HCT116 (cell line): ENCODE results near the gene FNDC3B. TPM values are rescaled to one million over a fixed set of nuclear protein-coding genes. Genes with fewer than 3 reads are reported as not detected.

Experiments
- ATAC-seq: fragments of 200-7000 bp; cut with Tn5 transposase; 2 replicates; pipeline ENCODE4 v1.9.1; 2020; ENCODE audit warnings: mild to moderate bottlenecking, moderate library complexity
- BruUV-seq: library from RNA; stranded (reverse); fragments of 400-500 nt; replicated peaks from 2 replicates; lab custom pipeline; 2021; lab: Mats Ljungman, UMichigan
- CTCF ChIA-PET: fragments of 300-600 bp; sonication (Branson Sonifier 250); formaldehyde crosslinking; loops from one replicate; lab custom pipeline; 2021; ENCODE audit warnings: antibody characterized with exemption; lab: Charles Lee
- POLR2A ChIA-PET: fragments of 300-600, 350-600 bp; sonication (Branson Sonifier 250); formaldehyde crosslinking; loops from one replicate; lab custom pipeline; 2021; ENCODE audit warnings: antibody characterized with exemption; lab: Charles Lee
- RAD21 ChIA-PET, 2 experiments: fragments of 300-600 bp; sonication (Branson Sonifier 250); formaldehyde crosslinking; loops; one replicate each; lab custom pipeline; 2023; ENCODE audit warnings: low total read pairs in 2 of 2; ENCODE audit not compliant: uncharacterized antibody in 2 of 2, unreplicated experiment in 2 of 2, low non-redundant PET in 1 of 2; lab: Charles Lee
- DNase-seq: peaks from one replicate; pipeline ENCODE4 v3.0.0-alpha.2; 2010; ENCODE audit warnings: low read depth, low spot score
- H2AFZ ChIP-seq: fragments of 200-600 bp; shearing (Covaris generic), sonication (generic); 2 replicates; pipeline ENCODE4 v1.6.1; 2017; ENCODE audit warnings: low read depth, mixed run types, mixed read lengths, antibody characterized with exemption, low read length; ENCODE audit not compliant: poor library complexity, severe bottlenecking
- H3K27ac ChIP-seq: 2 replicates; pipeline ENCODE4 v1.5.1; 2012; ENCODE audit warnings: low read depth, low read length
- H3K27me3 ChIP-seq: fragments of 200-600 bp; sonication (generic); 2 replicates; pipeline ENCODE4 v1.6.1; 2016; ENCODE audit warnings: mixed run types, low read length, mixed read lengths; ENCODE audit not compliant: insufficient read depth
- H3K36me3 ChIP-seq, 2 experiments: fragments of 200-500 bp in 1 of 2; fragments of 200-600 bp in 1 of 2; sonication (Bioruptor generic) in 1 of 2; sonication (generic) in 1 of 2; 2 replicates each; pipeline versions ENCODE4 v1.5.1 to v1.6.1; 2014 to 2016; ENCODE audit warnings: low read length in 2 of 2, inconsistent platforms in 1 of 2, mixed read lengths in 1 of 2, mixed run types in 1 of 2; ENCODE audit not compliant: insufficient read depth in 2 of 2, control insufficient read depth in 1 of 2
- H3K4me1 ChIP-seq, 2 experiments: fragments of 200-600 bp in 1 of 2; sonication (generic) in 1 of 2; 2 replicates each; pipeline versions ENCODE4 v1.5.1 to v1.6.1; 2012 to 2017; ENCODE audit warnings: low read length in 2 of 2, inconsistent platforms in 1 of 2, mild to moderate bottlenecking in 1 of 2, mixed read lengths in 1 of 2, mixed run types in 1 of 2, moderate library complexity in 1 of 2; ENCODE audit not compliant: insufficient read depth in 2 of 2, control insufficient read depth in 1 of 2
- H3K4me2 ChIP-seq: fragments of 200-600 bp; sonication (generic); 2 replicates; pipeline ENCODE4 v1.6.1; 2017; ENCODE audit warnings: mixed run types, low read length, mixed read lengths
- H3K4me3 ChIP-seq, 2 experiments: fragments of 200-600 bp in 1 of 2; sonication (generic) in 1 of 2; replicated peaks in 1 of 2; 2 replicates each; pipeline ENCODE4 v1.5.1; 2011 to 2016; ENCODE audit warnings: low read length in 2 of 2, control low read depth in 1 of 2, low read depth in 1 of 2, mild to moderate bottlenecking in 1 of 2, mixed read lengths in 1 of 2, mixed run types in 1 of 2
- H3K79me2 ChIP-seq: fragments of 200-600 bp; sonication (generic); 2 replicates; pipeline ENCODE4 v1.6.1; 2017; ENCODE audit warnings: mild to moderate bottlenecking, mixed run types, low read length, moderate library complexity, mixed read lengths; ENCODE audit not compliant: insufficient read depth
- H3K9ac ChIP-seq: fragments of 200-600 bp; sonication (generic); 2 replicates; pipeline ENCODE4 v1.6.1; 2016; ENCODE audit warnings: low read length, mixed read lengths
- H3K9me2 ChIP-seq: fragments of 200-600 bp; sonication (generic), shearing (Covaris generic); 2 replicates; pipeline ENCODE4 v1.6.1; 2017; ENCODE audit warnings: mixed run types, mild to moderate bottlenecking, moderate library complexity; ENCODE audit not compliant: insufficient read depth
- H3K9me3 ChIP-seq, 2 experiments: fragments of 200-500 bp in 1 of 2; fragments of 200-600 bp in 1 of 2; sonication (Bioruptor generic) in 1 of 2; sonication (generic) in 1 of 2; 2 replicates each; pipeline ENCODE4 v1.6.1; 2014 to 2017; ENCODE audit warnings: low read length in 2 of 2, mixed read lengths in 2 of 2, inconsistent platforms in 1 of 2, low read depth in 1 of 2, mild to moderate bottlenecking in 1 of 2, mixed run types in 1 of 2, moderate library complexity in 1 of 2; ENCODE audit not compliant: control insufficient read depth in 1 of 2, insufficient read depth in 1 of 2
- H4K20me1 ChIP-seq: fragments of 200-600 bp; sonication (generic), shearing (Covaris generic); 2 replicates; pipeline ENCODE4 v1.6.1; 2017; ENCODE audit warnings: mixed run types, mild to moderate bottlenecking, moderate library complexity; ENCODE audit not compliant: insufficient read depth
- CEBPB ChIP-seq: IDR thresholded peaks from 2 replicates; pipeline ENCODE4 v1.6.1; 2012; ENCODE audit warnings: low read depth
- EZH2phosphoT487 ChIP-seq: fragments of 200-600 bp; IDR thresholded peaks from 2 replicates; pipeline ENCODE4 v1.6.1; 2018; ENCODE audit warnings: antibody characterized with exemption, borderline replicate concordance
- MAX ChIP-seq: IDR thresholded peaks from 2 replicates; pipeline ENCODE4 v1.6.1; 2012
- REST ChIP-seq: IDR thresholded peaks from 2 replicates; pipeline ENCODE4 v1.6.1; 2012; ENCODE audit warnings: low read depth
- SIN3A ChIP-seq: IDR thresholded peaks from 2 replicates; pipeline ENCODE4 v1.6.1; 2012; ENCODE audit warnings: low read depth
- TCF7L2 ChIP-seq: IDR thresholded peaks from 2 replicates; pipeline ENCODE4 v1.7.0; 2011; ENCODE audit warnings: borderline replicate concordance, inconsistent platforms; ENCODE audit not compliant: insufficient read depth, insufficient read length; ENCODE audit errors: extremely low read depth
- ZNF274 ChIP-seq: fragments of 200-500 bp; sonication (Bioruptor generic); IDR thresholded peaks from 2 replicates; pipeline ENCODE4 v1.6.1; 2014; ENCODE audit warnings: mild to moderate bottlenecking, low read depth, low read length, inconsistent platforms
- intact Hi-C: fragments of 100-400 bp; cut with micrococcal nuclease; formaldehyde crosslinking; loops from 2 replicates; pipeline ENCODE4 v1.10.0; 2022
- total RNA-seq: library from RNA; stranded (reverse); gene quantifications from one replicate; pipeline ENCODE4 v1.2.1, GENCODE V29; 2021; ENCODE audit not compliant: unreplicated experiment

The FNDC3B gene
- total RNA-seq, 1 experiment from 2014 or later = 45.7 TPM

GRCh38 chr3:172176061-172176770 is 136.8 kb downstream of the FNDC3B start:
- Histone ChIP-seq H2AFZ (no peak overlapping the region), H3K27me3 (no peaks in the 10 kb centered on the region), H3K27ac (no peak overlapping the region), H3K36me3 (no peaks in the 10 kb centered on the region), H3K9ac (no peak overlapping the region), H3K4me2 (no peak overlapping the region), H3K9me2 (no peaks in the 10 kb centered on the region), H3K4me3 (no peak overlapping the region), H3K9me3 (no peaks in the 10 kb centered on the region), H3K4me1 (peaks cover 12 to 13% of the 10 kb centered on the region in 2 experiments; a peak in 3 of 4 replicates), H3K79me2 (peaks cover 9% of the 10 kb centered on the region; the same call in 1 of the 2 replicates), H4K20me1 (no peaks in the 10 kb centered on the region)
- intact Hi-C loops = no loop called here
- ChIA-PET POLR2A (no interaction called here), RAD21 (no interaction called here), CTCF (no interaction called here)
- no TSS peak for BruUV-seq
- TF ChIP-seq MAX (no peak), TCF7L2 (no peak), ZNF274 (no peak), EZH2phosphoT487 (no peak), REST (no peak), CEBPB (no peak), SIN3A (no peak)
- DNase-seq = no peak
- ATAC-seq = no peak
